Endodermal cell (in vitro differentiated cells): ENCODE data around the gene SPATA24. TPM values are rescaled to one million over a fixed set of nuclear protein-coding genes. Genes with fewer than 3 reads are reported as not detected.
"Not testable (repeated sequence)": the region's sequence is repeated elsewhere in the genome, so short reads cannot be mapped to it uniquely, and the experiment has no call there.

Source experiments
- DNase-seq: peaks from one replicate; pipeline ENCODE4 v3.0.0-alpha.2; 2017
- H3K27ac ChIP-seq: 2 replicates; pipeline ENCODE4 v1.5.1; 2013; ENCODE audit warnings: mild to moderate bottlenecking, low read depth, low read length, moderate library complexity
- H3K27me3 ChIP-seq: 2 replicates; pipeline ENCODE4 v1.6.1; 2013; ENCODE audit warnings: mild to moderate bottlenecking, low read length, moderate library complexity; ENCODE audit not compliant: insufficient read depth, control insufficient read depth, poor library complexity, severe bottlenecking
- H3K36me3 ChIP-seq: 2 replicates; pipeline ENCODE4 v1.7.0; 2013; ENCODE audit warnings: mild to moderate bottlenecking, low read length, moderate library complexity; ENCODE audit not compliant: control insufficient read depth, insufficient read depth
- H3K4me1 ChIP-seq: one replicate; pipeline ENCODE4 v1.7.0; 2013; ENCODE audit warnings: low read length; ENCODE audit not compliant: control insufficient read depth, insufficient read depth
- H3K4me3 ChIP-seq: 2 replicates; pipeline ENCODE4 v1.5.1; 2013; ENCODE audit warnings: mild to moderate bottlenecking, low read length, moderate library complexity
- H3K9ac ChIP-seq: 2 replicates; pipeline ENCODE4 v1.6.1; 2013; ENCODE audit warnings: mild to moderate bottlenecking, low read length, moderate library complexity; ENCODE audit not compliant: poor library complexity, severe bottlenecking; ENCODE audit errors: extremely low read depth
- H3K9me3 ChIP-seq: 2 replicates; pipeline ENCODE4 v1.6.1; 2013; ENCODE audit warnings: mild to moderate bottlenecking, low read length, moderate library complexity; ENCODE audit not compliant: control insufficient read depth
- H3K27ac Mint-ChIP-seq: 2 replicates; pipeline ENCODE4 v1.8.0; 2020; ENCODE audit warnings: mixed read lengths
- H3K27me3 Mint-ChIP-seq: 2 replicates; pipeline ENCODE4 v1.8.0; 2021; ENCODE audit warnings: mild to moderate bottlenecking, mixed read lengths; ENCODE audit not compliant: insufficient read depth
- H3K36me3 Mint-ChIP-seq: 2 replicates; pipeline ENCODE4 v1.8.0; 2020; ENCODE audit warnings: low read depth, mixed read lengths
- H3K4me1 Mint-ChIP-seq: 2 replicates; pipeline ENCODE4 v1.8.0; 2020; ENCODE audit warnings: mixed read lengths
- H3K4me3 Mint-ChIP-seq: 2 replicates; pipeline ENCODE4 v1.8.0; 2020; ENCODE audit warnings: mild to moderate bottlenecking, moderate library complexity, mixed read lengths
- H3K9me3 Mint-ChIP-seq: 2 replicates; pipeline ENCODE4 v1.8.0; 2020; ENCODE audit warnings: mild to moderate bottlenecking, mixed read lengths
- CTCF ChIP-seq: fragments of 200-600 bp; sonication (generic); conservative IDR thresholded peaks from 2 replicates; pipeline ENCODE4 v1.5.0; 2021; ENCODE audit warnings: antibody characterized with exemption, mild to moderate bottlenecking
- WGBS, 2 experiments: methylation state at CpG; one replicate each; pipeline versions ENCODE4 v1.1.5 to v1.1.7; 2013; ENCODE audit warnings: missing lambda C conversion rate in 2 of 2, mixed read lengths in 1 of 2; ENCODE audit not compliant: insufficient coverage in 1 of 2, insufficient read length in 1 of 2; 5-methylcytosine and 5-hydroxymethylcytosine counted together
- total RNA-seq, 2 donors: library from RNA; stranded (reverse); fragmentation: NEBNext Ultra II Directional in 1 of 2; extraction: Animal tissue kit (Norgen Biotek cat#: 25700) in 1 of 2; gene quantifications; 2 replicates in 1 of 2; 3 replicates in 1 of 2; pipeline ENCODE4 v1.2.1, GENCODE V29; 2021

The SPATA24 gene
- total RNA-seq, 2 donors from 2014 or later: 9.8 to 10.6 TPM

- Mint-ChIP-seq H3K9me3 (no peaks in the 10 kb centered on the region), H3K36me3 (peaks cover 10% of the 10 kb centered on the region), H3K4me3 (no peak overlapping the region), H3K27ac (no peak overlapping the region), H3K27me3 (no peaks in the 10 kb centered on the region), H3K4me1 (peaks cover 2% of the 10 kb centered on the region)
- DNase-seq: no peak
- Histone ChIP-seq H3K27ac (no peak overlapping the region), H3K4me3 (no peak overlapping the region), H3K4me1 (no peaks in the 10 kb centered on the region), H3K9me3 (no peaks in the 10 kb centered on the region), H3K9ac (no peak overlapping the region), H3K27me3 (no peaks in the 10 kb centered on the region), H3K36me3 (peaks cover 5% of the 10 kb centered on the region)
- TF ChIP-seq CTCF: no peak
- WGBS, 2 experiments: 75 to 100% methylated on average over 4 to 6 of the region's 6 CpGs
Measured at GRCh38 chr5:139410121-139410992, 6.5 kb upstream of the SPATA24 start.

DNA sequence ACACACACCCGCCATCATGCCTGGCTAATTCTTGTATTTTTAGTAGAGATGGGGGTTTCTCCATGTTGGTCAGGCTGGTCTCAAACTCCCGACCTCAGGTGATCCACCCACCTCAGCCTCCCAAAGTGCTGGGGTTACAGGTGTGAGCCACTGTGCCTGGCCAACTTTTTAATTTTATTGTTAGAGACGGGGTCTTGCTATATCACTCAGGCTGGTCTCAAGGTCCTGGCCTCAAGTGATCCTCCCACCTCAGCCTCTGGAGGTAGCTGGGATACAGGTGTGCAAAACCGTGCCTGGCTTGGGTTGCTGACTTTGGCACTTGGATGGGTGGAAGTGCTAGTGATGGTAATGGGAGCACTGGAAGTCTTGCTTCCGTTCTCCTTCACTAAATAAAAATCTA lies 5.2 kb upstream of the SPATA24 start:
- not testable (repeated sequence) for H3K27me3 Mint-ChIP-seq, DNase-seq, H3K4me3 Mint-ChIP-seq, H3K4me1 Mint-ChIP-seq, H3K9me3 ChIP-seq, H3K27me3 ChIP-seq, H3K27ac ChIP-seq, H3K9ac ChIP-seq, H3K9me3 Mint-ChIP-seq, H3K36me3 ChIP-seq, H3K4me1 ChIP-seq, H3K27ac Mint-ChIP-seq, H3K4me3 ChIP-seq
- peaks cover 10% of the 10 kb centered on the region for H3K36me3 Mint-ChIP-seq
- WGBS, 2 experiments: 80 to 95% methylated on average over 1 to 4 of the region's 5 CpGs

GRCh38 chr5:139408191-139408590 lies 4.3 kb upstream of the SPATA24 start:
- peaks cover 6% of the 10 kb centered on the region for H3K36me3 Mint-ChIP-seq
- Histone ChIP-seq H3K4me1 (peaks cover 9% of the 10 kb centered on the region), H3K4me3 (no peak overlapping the region), H3K27ac (no peak overlapping the region), H3K27me3 (no peaks in the 10 kb centered on the region), H3K36me3 (peaks cover 5% of the 10 kb centered on the region), H3K9me3 (no peaks in the 10 kb centered on the region), H3K9ac (no peak overlapping the region)
- no peak overlapping the region for H3K27ac Mint-ChIP-seq
- peaks cover 12% of the 10 kb centered on the region for H3K4me1 Mint-ChIP-seq
- WGBS, 2 experiments: 89 to 94% methylated on average over 2 to 7 of the region's 7 CpGs
- no peaks in the 10 kb centered on the region for H3K27me3 Mint-ChIP-seq
- DNase-seq: no peak
- no peak overlapping the region for H3K4me3 Mint-ChIP-seq
- no peaks in the 10 kb centered on the region for H3K9me3 Mint-ChIP-seq
- TF ChIP-seq CTCF: no peak
